ENCODE results near the gene CPT2.

DNA sequence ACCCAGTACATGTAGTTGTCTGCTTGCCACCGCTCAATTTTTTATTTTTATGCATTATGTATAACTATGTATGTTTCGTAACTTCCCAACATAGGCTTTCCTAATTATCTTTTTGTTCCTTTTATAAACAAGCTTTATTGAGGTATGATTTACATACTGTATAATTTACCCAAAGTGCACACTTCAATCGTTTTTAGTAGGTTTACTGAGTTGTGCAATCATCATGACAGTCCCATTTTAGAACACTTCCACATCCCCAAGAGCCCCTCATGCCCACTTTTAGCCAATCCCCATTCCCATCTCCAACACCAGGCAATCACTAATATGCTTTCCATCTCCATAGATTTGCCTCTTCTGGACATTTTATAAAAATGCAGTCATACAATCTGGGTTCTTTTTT, 39.8 kb upstream of the CPT2 start:
- TF ChIP-seq POLR2A (IDR thresholded peaks at IDR 0.05; ENCODE audit: low read length) (no peak), GATA1 (IDR thresholded peaks at IDR 0.05; ENCODE audit: low read depth, low read length) (no peak)

Data from erythroblast (primary cell).